K562 (cell line): Measurements from ENCODE around the gene KIF1A. TPM values are rescaled to one million over a fixed set of nuclear protein-coding genes. Genes with fewer than 3 reads are reported as not detected.

Experiments used
- ATAC-seq: fragments of 200-7000 bp; cut with Tn5 transposase; 3 replicates; pipeline ENCODE4 v1.9.1; 2020; ENCODE audit warnings: moderate library complexity
- BruUV-seq: library from RNA; stranded (reverse); fragments of 400-500 nt; replicated peaks from 2 replicates; lab custom pipeline; 2021; lab: Mats Ljungman, UMichigan
- CTCF ChIA-PET: fragments of 300-600 bp; formaldehyde crosslinking; extraction: SDS; loops from one replicate; lab custom pipeline; 2021; ENCODE audit warnings: low intra/inter-chr PET ratio; lab: Yijun Ruan, JAX
- POLR2A ChIA-PET: fragments of 300-600, 350-650 bp; sonication (Branson Sonifier 250); formaldehyde crosslinking; extraction: SDS; loops from one replicate; lab custom pipeline; 2021; ENCODE audit warnings: antibody characterized with exemption, inconsistent platforms; lab: Yijun Ruan, JAX
- DNase-seq, 4 experiments: peaks; one replicate each; pipeline versions ENCODE4 v3.0.0 to v3.0.0-alpha.2; 2011 to 2018; ENCODE audit warnings: low spot score in 3 of 4, mixed read lengths in 3 of 4; ENCODE audit errors: extremely low read depth in 1 of 4
- FAIRE-seq: peaks from 2 replicates; lab custom pipeline; 2011; peaks lifted over from hg19 to GRCh38; lab: Jason Lieb, UNC
- H2AFZ ChIP-seq: 2 replicates; pipeline ENCODE4 v1.6.0; 2011; ENCODE audit warnings: low read depth, low read length, control low read depth, inconsistent platforms
- H3K27ac ChIP-seq: fragments of 200-600 bp; 3 replicates; pipeline ENCODE4 v1.8.0; 2011; ENCODE audit warnings: low read depth, mild to moderate bottlenecking, control low read depth, inconsistent platforms, low read length, moderate library complexity, mixed read lengths; ENCODE audit errors: extremely low read depth
- H3K27me3 ChIP-seq, 2 experiments: fragments of 300-600 bp in 1 of 2; 2 replicates in 1 of 2; 3 replicates in 1 of 2; pipeline versions ENCODE4 v1.6.0 to v1.8.0; 2011; ENCODE audit warnings: inconsistent platforms in 2 of 2, low read length in 2 of 2, mild to moderate bottlenecking in 1 of 2, mixed read lengths in 1 of 2, moderate library complexity in 1 of 2; ENCODE audit not compliant: control insufficient read depth in 2 of 2, insufficient read depth in 2 of 2
- H3K36me3 ChIP-seq: fragments of 300-600 bp; 3 replicates; pipeline ENCODE4 v1.8.0; 2011; ENCODE audit warnings: mild to moderate bottlenecking, low read length, inconsistent platforms; ENCODE audit not compliant: control insufficient read depth, insufficient read depth
- H3K4me1 ChIP-seq, 2 experiments: fragments of 200-600 bp in 1 of 2; replicated peaks in 1 of 2; 2 replicates in 1 of 2; 3 replicates in 1 of 2; pipeline versions ENCODE4 v1.5.1 to v1.8.0; 2011; ENCODE audit warnings: inconsistent platforms in 2 of 2, low read length in 2 of 2, mild to moderate bottlenecking in 1 of 2, mixed read lengths in 1 of 2, moderate library complexity in 1 of 2; ENCODE audit not compliant: control insufficient read depth in 2 of 2, insufficient read depth in 2 of 2
- H3K4me2 ChIP-seq: 2 replicates; pipeline ENCODE4 v1.6.1; 2011; ENCODE audit warnings: low read length, control low read depth, inconsistent platforms, mixed read lengths; ENCODE audit not compliant: insufficient read depth
- H3K4me3 ChIP-seq: fragments of 200-600 bp; sonication (generic), shearing (Covaris generic); 2 replicates; pipeline ENCODE4 v1.5.1; 2016; ENCODE audit warnings: control low read depth, inconsistent platforms
- H3K79me2 ChIP-seq: fragments of 200-600 bp; 3 replicates; pipeline ENCODE4 v1.8.0; 2011; ENCODE audit warnings: low read length, inconsistent platforms; ENCODE audit not compliant: control insufficient read depth, insufficient read depth
- H3K9ac ChIP-seq, 2 experiments: 2 replicates each; pipeline versions ENCODE4 v1.6.0 to v1.6.1; 2011; ENCODE audit warnings: low read depth in 2 of 2, low read length in 2 of 2, control low read depth in 1 of 2, inconsistent platforms in 1 of 2, mild to moderate bottlenecking in 1 of 2, mixed read lengths in 1 of 2; ENCODE audit not compliant: insufficient read depth in 1 of 2
- H3K9me1 ChIP-seq: one replicate; pipeline ENCODE4 v1.6.0; 2011; ENCODE audit warnings: inconsistent platforms, mild to moderate bottlenecking, low read length, moderate library complexity; ENCODE audit not compliant: control insufficient read depth, insufficient read depth
- H3K9me3 ChIP-seq: replicated peaks from 2 replicates; pipeline ENCODE4 v1.5.1; 2011; ENCODE audit warnings: low read depth, low read length, inconsistent platforms; ENCODE audit not compliant: control insufficient read depth, insufficient read depth
- H4K20me1 ChIP-seq: replicated peaks from 2 replicates; pipeline ENCODE4 v1.6.1; 2011; ENCODE audit warnings: low read length, inconsistent platforms, mixed read lengths; ENCODE audit not compliant: control insufficient read depth, insufficient read depth
- CBX1 ChIP-seq: sonication (generic); IDR thresholded peaks from 2 replicates; pipeline ENCODE4 v1.6.1; 2016; ENCODE audit warnings: antibody characterized with exemption, low read depth, mild to moderate bottlenecking
- CREB5 ChIP-seq: fragments of 250-450 bp; sonication (Bioruptor Pico); IDR thresholded peaks from 2 replicates; pipeline ENCODE4 v1.5.0; 2020; ENCODE audit warnings: mild to moderate bottlenecking
- SMC3 ChIP-seq: conservative IDR thresholded peaks from 2 replicates; pipeline ENCODE4 v1.6.1; 2011; ENCODE audit warnings: low read depth, low read length, improper control_type of control experiment; ENCODE audit not compliant: insufficient read depth
- ZNF146 ChIP-seq: IDR thresholded peaks from one replicate; pipeline ENCODE4 v1.6.1; 2018; ENCODE audit warnings: missing compliant biosample characterization; ENCODE audit not compliant: unreplicated experiment
- ZNF274 ChIP-seq: IDR thresholded peaks from 2 replicates; pipeline ENCODE4 v1.6.1; 2011; ENCODE audit warnings: low read depth, mild to moderate bottlenecking, low read length, moderate library complexity, borderline replicate concordance
- ZNF280A ChIP-seq: fragments of 450-650 bp; IDR thresholded peaks from 2 replicates; pipeline ENCODE4 v1.6.1; 2018; ENCODE audit warnings: mild to moderate bottlenecking, low read depth; ENCODE audit not compliant: partially characterized antibody
- WGBS: fragments of 100-300 bp; shearing (Covaris generic); methylation state at CpG from one replicate; pipeline ENCODE4 v1.1.6; 2016; ENCODE audit warnings: low coverage, mixed read lengths; ENCODE audit not compliant: insufficient coverage; ENCODE audit errors: missing lambda C conversion rate; 5-methylcytosine and 5-hydroxymethylcytosine counted together
- in situ Hi-C: fragments of 300-500 bp; cut with MboI; formaldehyde crosslinking; loops from 4 replicates; pipeline ENCODE4 v1.15.0; 2018; ENCODE audit warnings: inconsistent platforms, mixed read lengths
- intact Hi-C: fragments of 100-400 bp; cut with micrococcal nuclease; formaldehyde crosslinking; loops from 2 replicates; pipeline ENCODE4 v1.14.2; 2022
- polyA plus RNA-seq, 8 experiments: library from polyadenylated mRNA; depleted of rRNA in 4 of 8; stranded (reverse) in 5 of 8; unstranded in 3 of 8; fragments of >200 nt; fragmentation: Nextera tagmentation in 2 of 8; fragmentation: Illumina TruSeq in 1 of 8; extraction: Ambion mirVana in 2 of 8; extraction: Trizol in 1 of 8; gene quantifications; 2 replicates each; pipeline versions ENCODE4 v1.2.1 to v1.2.3, GENCODE V29; 2011 to 2014; ENCODE audit warnings: inconsistent platforms in 1 of 8, missing spikeins in 1 of 8
- total RNA-seq, 7 experiments: library from RNA; depleted of rRNA in 6 of 7; stranded (reverse); fragments of >200 nt in 6 of 7; fragmentation: Illumina TruSeq in 2 of 7; extraction: Trizol in 2 of 7; gene quantifications; 2 replicates each; pipeline versions ENCODE4 v1.2.1 to v1.2.3, GENCODE V29; 2011 to 2021; ENCODE audit warnings: low replicate concordance in 1 of 7
- TF ChIP-seq, protein P1 (sequence below): fragments of 250-450 bp; sonication (Bioruptor Pico); IDR thresholded peaks from 2 replicates; pipeline ENCODE4 v1.4.0; 2020; ENCODE audit warnings: mild to moderate bottlenecking, moderate library complexity

Gene KIF1A
- total and polyA plus RNA-seq, 9 of the 15 experiments (the other 6 are each of a cell fraction or from before 2014, with no cell fraction given), result 0.07 to 1.4 (median 0.45) TPM; not detected in 2

DNA sequence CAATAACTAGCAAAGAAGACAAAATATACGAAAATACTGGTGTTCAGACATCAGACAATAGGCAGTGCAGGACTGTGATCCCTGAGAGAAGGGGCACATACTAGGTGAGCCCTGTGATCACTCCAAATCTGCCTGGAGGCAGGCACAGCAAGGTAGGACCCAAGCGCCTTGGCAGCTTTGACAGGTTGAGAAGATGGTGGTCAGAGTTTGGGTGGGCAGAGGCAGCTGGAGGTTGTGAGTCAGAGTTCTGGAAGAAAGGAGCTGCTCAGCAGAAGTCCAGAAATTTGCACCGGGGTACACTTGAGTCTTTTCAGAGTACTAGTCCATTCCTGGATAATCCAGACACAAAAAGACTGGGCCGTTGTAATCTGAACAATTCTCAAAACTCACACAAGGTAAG is 14.0 kb downstream of the KIF1A start:
- H2AFZ ChIP-seq, result no peak overlapping the region
- BruUV-seq, result no TSS peak
- no peaks in the 10 kb centered on the region for H3K79me2 ChIP-seq
- ChIA-PET CTCF (no interaction called here), POLR2A (interaction anchor here (0.7 to 1.0 kb wide), 2 partner anchors 9 to 11 kb away, joined by 3 read pairs; no protein-coding TSS in a partner anchor)
- no peaks in the 10 kb centered on the region for H3K4me1 ChIP-seq
- no peak for FAIRE-seq
- ATAC-seq, result no peak
- TF ChIP-seq ZNF274 (no peak), CREB5 (CRISPR knock-in tag) (no peak)
- H3K9me1 ChIP-seq, result no peaks in the 10 kb centered on the region
- H3K9ac ChIP-seq, result no peak overlapping the region
- WGBS, result 3% methylated on average over 4 of the region's 4 CpGs
- no peaks in the 10 kb centered on the region for H3K9me3 ChIP-seq
- H3K27me3 ChIP-seq, result peaks cover 0 to 8% of the 10 kb centered on the region in 2 experiments; a peak in 3 of 5 replicates
- no peak overlapping the region for H3K27ac ChIP-seq
- H3K4me3 ChIP-seq, result no peak overlapping the region
- H3K4me2 ChIP-seq, result no peak overlapping the region
- H4K20me1 ChIP-seq, result no peaks in the 10 kb centered on the region
- in situ Hi-C loops, result no loop called here
- intact Hi-C loops, result no loop called here
- H3K36me3 ChIP-seq, result no peaks in the 10 kb centered on the region
- DNase-seq, result no peak

DNA sequence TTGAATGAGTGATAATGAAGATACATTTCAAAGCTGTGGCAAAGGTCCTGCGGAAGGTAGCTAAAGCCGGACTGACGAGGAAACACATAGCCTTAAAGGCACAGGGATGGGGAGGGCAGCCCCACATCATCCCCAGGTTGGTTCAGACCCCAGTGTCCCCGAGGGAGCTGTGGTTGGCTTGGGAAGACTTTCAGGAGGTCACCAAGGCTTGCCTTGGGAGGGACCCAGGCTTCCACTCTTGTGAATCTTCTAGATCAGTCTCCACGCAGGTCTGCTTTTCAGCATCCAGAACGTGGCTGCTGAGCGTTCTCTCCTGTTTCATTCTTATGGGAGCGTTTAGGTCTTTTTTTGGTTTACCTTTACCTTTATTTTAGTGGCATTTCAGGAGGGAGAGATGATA is 16.8 kb downstream of the KIF1A start:
- no peak overlapping the region for H3K27ac ChIP-seq
- peaks cover 5 to 26% of the 10 kb centered on the region in 2 experiments for H3K27me3 ChIP-seq
- TF ChIP-seq, protein P1, sequence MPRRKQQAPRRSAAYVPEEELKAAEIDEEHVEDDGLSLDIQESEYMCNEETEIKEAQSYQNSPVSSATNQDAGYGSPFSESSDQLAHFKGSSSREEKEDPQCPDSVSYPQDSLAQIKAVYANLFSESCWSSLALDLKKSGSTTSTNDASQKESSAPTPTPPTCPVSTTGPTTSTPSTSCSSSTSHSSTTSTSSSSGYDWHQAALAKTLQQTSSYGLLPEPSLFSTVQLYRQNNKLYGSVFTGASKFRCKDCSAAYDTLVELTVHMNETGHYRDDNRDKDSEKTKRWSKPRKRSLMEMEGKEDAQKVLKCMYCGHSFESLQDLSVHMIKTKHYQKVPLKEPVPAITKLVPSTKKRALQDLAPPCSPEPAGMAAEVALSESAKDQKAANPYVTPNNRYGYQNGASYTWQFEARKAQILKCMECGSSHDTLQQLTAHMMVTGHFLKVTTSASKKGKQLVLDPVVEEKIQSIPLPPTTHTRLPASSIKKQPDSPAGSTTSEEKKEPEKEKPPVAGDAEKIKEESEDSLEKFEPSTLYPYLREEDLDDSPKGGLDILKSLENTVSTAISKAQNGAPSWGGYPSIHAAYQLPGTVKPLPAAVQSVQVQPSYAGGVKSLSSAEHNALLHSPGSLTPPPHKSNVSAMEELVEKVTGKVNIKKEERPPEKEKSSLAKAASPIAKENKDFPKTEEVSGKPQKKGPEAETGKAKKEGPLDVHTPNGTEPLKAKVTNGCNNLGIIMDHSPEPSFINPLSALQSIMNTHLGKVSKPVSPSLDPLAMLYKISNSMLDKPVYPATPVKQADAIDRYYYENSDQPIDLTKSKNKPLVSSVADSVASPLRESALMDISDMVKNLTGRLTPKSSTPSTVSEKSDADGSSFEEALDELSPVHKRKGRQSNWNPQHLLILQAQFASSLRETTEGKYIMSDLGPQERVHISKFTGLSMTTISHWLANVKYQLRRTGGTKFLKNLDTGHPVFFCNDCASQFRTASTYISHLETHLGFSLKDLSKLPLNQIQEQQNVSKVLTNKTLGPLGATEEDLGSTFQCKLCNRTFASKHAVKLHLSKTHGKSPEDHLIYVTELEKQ (CRISPR knock-in tag), result no peak
- TF ChIP-seq ZNF280A (no peak), ZNF146 (CRISPR knock-in tag) (no peak), CBX1 (no peak), SMC3 (no peak)
- TF ChIP-seq, all 486 proteins: peak for 0
- H3K79me2 ChIP-seq, result no peaks in the 10 kb centered on the region
- no peak overlapping the region for H3K4me2 ChIP-seq
- no peaks in the 10 kb centered on the region for H3K9me3 ChIP-seq
- no peaks in the 10 kb centered on the region for H4K20me1 ChIP-seq
- H3K9me1 ChIP-seq, result no peaks in the 10 kb centered on the region
- H2AFZ ChIP-seq, result no peak overlapping the region
- 2% methylated on average over 8 of the region's 8 CpGs for WGBS
- no peaks in the 10 kb centered on the region for H3K36me3 ChIP-seq
- H3K4me3 ChIP-seq, result no peak overlapping the region
- no peak overlapping the region for H3K9ac ChIP-seq
- no peaks in the 10 kb centered on the region for H3K4me1 ChIP-seq
- no peak for ATAC-seq
- no peak for FAIRE-seq
- in situ Hi-C loops, result no loop called here
- ChIA-PET POLR2A (no interaction called here), CTCF (no interaction called here)
- intact Hi-C loops, result no loop called here
- no TSS peak for BruUV-seq
- no peak for DNase-seq
